HCT116 (cell line): Measurements from ENCODE around the gene PRELID2. TPM values are rescaled to one million over a fixed set of nuclear protein-coding genes. Genes with fewer than 3 reads are reported as not detected.

Experiments
- ATAC-seq: fragments of 200-7000 bp; cut with Tn5 transposase; 2 replicates; pipeline ENCODE4 v1.9.1; 2020; ENCODE audit warnings: mild to moderate bottlenecking, moderate library complexity
- BruUV-seq: library from RNA; stranded (reverse); fragments of 400-500 nt; replicated peaks from 2 replicates; lab custom pipeline; 2021; lab: Mats Ljungman, UMichigan
- CTCF ChIA-PET: fragments of 300-600 bp; sonication (Branson Sonifier 250); formaldehyde crosslinking; loops from one replicate; lab custom pipeline; 2021; ENCODE audit warnings: antibody characterized with exemption; lab: Charles Lee
- POLR2A ChIA-PET: fragments of 300-600, 350-600 bp; sonication (Branson Sonifier 250); formaldehyde crosslinking; loops from one replicate; lab custom pipeline; 2021; ENCODE audit warnings: antibody characterized with exemption; lab: Charles Lee
- RAD21 ChIA-PET, 2 experiments: fragments of 300-600 bp; sonication (Branson Sonifier 250); formaldehyde crosslinking; loops; one replicate each; lab custom pipeline; 2023; ENCODE audit warnings: low total read pairs in 2 of 2; ENCODE audit not compliant: uncharacterized antibody in 2 of 2, unreplicated experiment in 2 of 2, low non-redundant PET in 1 of 2; lab: Charles Lee
- DNase-seq: peaks from one replicate; pipeline ENCODE4 v3.0.0-alpha.2; 2010; ENCODE audit warnings: low read depth, low spot score
- H2AFZ ChIP-seq: fragments of 200-600 bp; shearing (Covaris generic), sonication (generic); 2 replicates; pipeline ENCODE4 v1.6.1; 2017; ENCODE audit warnings: low read depth, mixed run types, mixed read lengths, antibody characterized with exemption, low read length; ENCODE audit not compliant: poor library complexity, severe bottlenecking
- H3K27ac ChIP-seq: 2 replicates; pipeline ENCODE4 v1.5.1; 2012; ENCODE audit warnings: low read depth, low read length
- H3K27me3 ChIP-seq: fragments of 200-600 bp; sonication (generic); 2 replicates; pipeline ENCODE4 v1.6.1; 2016; ENCODE audit warnings: mixed run types, low read length, mixed read lengths; ENCODE audit not compliant: insufficient read depth
- H3K36me3 ChIP-seq, 2 experiments: fragments of 200-500 bp in 1 of 2; fragments of 200-600 bp in 1 of 2; sonication (Bioruptor generic) in 1 of 2; sonication (generic) in 1 of 2; 2 replicates each; pipeline versions ENCODE4 v1.5.1 to v1.6.1; 2014 to 2016; ENCODE audit warnings: low read length in 2 of 2, inconsistent platforms in 1 of 2, mixed read lengths in 1 of 2, mixed run types in 1 of 2; ENCODE audit not compliant: insufficient read depth in 2 of 2, control insufficient read depth in 1 of 2
- H3K4me1 ChIP-seq, 2 experiments: fragments of 200-600 bp in 1 of 2; sonication (generic) in 1 of 2; 2 replicates each; pipeline versions ENCODE4 v1.5.1 to v1.6.1; 2012 to 2017; ENCODE audit warnings: low read length in 2 of 2, inconsistent platforms in 1 of 2, mild to moderate bottlenecking in 1 of 2, mixed read lengths in 1 of 2, mixed run types in 1 of 2, moderate library complexity in 1 of 2; ENCODE audit not compliant: insufficient read depth in 2 of 2, control insufficient read depth in 1 of 2
- H3K4me2 ChIP-seq: fragments of 200-600 bp; sonication (generic); 2 replicates; pipeline ENCODE4 v1.6.1; 2017; ENCODE audit warnings: mixed run types, low read length, mixed read lengths
- H3K4me3 ChIP-seq, 2 experiments: fragments of 200-600 bp in 1 of 2; sonication (generic) in 1 of 2; replicated peaks in 1 of 2; 2 replicates each; pipeline ENCODE4 v1.5.1; 2011 to 2016; ENCODE audit warnings: low read length in 2 of 2, control low read depth in 1 of 2, low read depth in 1 of 2, mild to moderate bottlenecking in 1 of 2, mixed read lengths in 1 of 2, mixed run types in 1 of 2
- H3K79me2 ChIP-seq: fragments of 200-600 bp; sonication (generic); 2 replicates; pipeline ENCODE4 v1.6.1; 2017; ENCODE audit warnings: mild to moderate bottlenecking, mixed run types, low read length, moderate library complexity, mixed read lengths; ENCODE audit not compliant: insufficient read depth
- H3K9ac ChIP-seq: fragments of 200-600 bp; sonication (generic); 2 replicates; pipeline ENCODE4 v1.6.1; 2016; ENCODE audit warnings: low read length, mixed read lengths
- H3K9me2 ChIP-seq: fragments of 200-600 bp; sonication (generic), shearing (Covaris generic); 2 replicates; pipeline ENCODE4 v1.6.1; 2017; ENCODE audit warnings: mixed run types, mild to moderate bottlenecking, moderate library complexity; ENCODE audit not compliant: insufficient read depth
- H3K9me3 ChIP-seq, 2 experiments: fragments of 200-500 bp in 1 of 2; fragments of 200-600 bp in 1 of 2; sonication (Bioruptor generic) in 1 of 2; sonication (generic) in 1 of 2; 2 replicates each; pipeline ENCODE4 v1.6.1; 2014 to 2017; ENCODE audit warnings: low read length in 2 of 2, mixed read lengths in 2 of 2, inconsistent platforms in 1 of 2, low read depth in 1 of 2, mild to moderate bottlenecking in 1 of 2, mixed run types in 1 of 2, moderate library complexity in 1 of 2; ENCODE audit not compliant: control insufficient read depth in 1 of 2, insufficient read depth in 1 of 2
- H4K20me1 ChIP-seq: fragments of 200-600 bp; sonication (generic), shearing (Covaris generic); 2 replicates; pipeline ENCODE4 v1.6.1; 2017; ENCODE audit warnings: mixed run types, mild to moderate bottlenecking, moderate library complexity; ENCODE audit not compliant: insufficient read depth
- ATF3 ChIP-seq: IDR thresholded peaks from 2 replicates; pipeline ENCODE4 v1.6.1; 2012
- CBX3 ChIP-seq: IDR thresholded peaks from 2 replicates; pipeline ENCODE4 v1.6.1; 2012; ENCODE audit warnings: low read depth
- CTCF ChIP-seq, 3 experiments: fragments of 200-600 bp in 1 of 3; sonication (generic) in 1 of 3; IDR thresholded peaks in 2 of 3; conservative IDR thresholded peaks in 1 of 3; 2 replicates each; pipeline ENCODE4 v1.5.1; 2012 to 2017; ENCODE audit warnings: low read depth in 2 of 3, low read length in 2 of 3, antibody characterized with exemption in 1 of 3, borderline replicate concordance in 1 of 3, control low read depth in 1 of 3, mild to moderate bottlenecking in 1 of 3, mixed read lengths in 1 of 3, mixed run types in 1 of 3, moderate library complexity in 1 of 3; ENCODE audit not compliant: insufficient read depth in 1 of 3
- EZH2 ChIP-seq: fragments of 200-600 bp; sonication (generic); IDR thresholded peaks from 2 replicates; pipeline ENCODE4 v1.6.1; 2017; ENCODE audit warnings: antibody characterized with exemption, mixed run types
- JUND ChIP-seq: IDR thresholded peaks from 2 replicates; pipeline ENCODE4 v1.6.1; 2012
- POLR2A ChIP-seq: IDR thresholded peaks from 2 replicates; pipeline ENCODE4 v1.7.0; 2011; ENCODE audit warnings: borderline replicate concordance; ENCODE audit not compliant: insufficient read depth, insufficient read length; ENCODE audit errors: extremely low read depth
- SIN3A ChIP-seq: IDR thresholded peaks from 2 replicates; pipeline ENCODE4 v1.6.1; 2012; ENCODE audit warnings: low read depth
- YY1 ChIP-seq: IDR thresholded peaks from 2 replicates; pipeline ENCODE4 v1.6.1; 2011; ENCODE audit warnings: low read length, low read depth, moderate library complexity, mild to moderate bottlenecking; ENCODE audit not compliant: insufficient replicate concordance; ENCODE audit errors: extremely low read depth
- intact Hi-C: fragments of 100-400 bp; cut with micrococcal nuclease; formaldehyde crosslinking; loops from 2 replicates; pipeline ENCODE4 v1.10.0; 2022
- total RNA-seq: library from RNA; stranded (reverse); gene quantifications from one replicate; pipeline ENCODE4 v1.2.1, GENCODE V29; 2021; ENCODE audit not compliant: unreplicated experiment

Gene PRELID2
- total RNA-seq, 1 experiment from 2014 or later, result 20.1 TPM

- H3K79me2 ChIP-seq, result no peaks in the 10 kb centered on the region; the same call in 1 of the 2 replicates
These were observed 82.2 kb downstream of the PRELID2 start for GRCh38 chr5:145752947-145753346.

DNA sequence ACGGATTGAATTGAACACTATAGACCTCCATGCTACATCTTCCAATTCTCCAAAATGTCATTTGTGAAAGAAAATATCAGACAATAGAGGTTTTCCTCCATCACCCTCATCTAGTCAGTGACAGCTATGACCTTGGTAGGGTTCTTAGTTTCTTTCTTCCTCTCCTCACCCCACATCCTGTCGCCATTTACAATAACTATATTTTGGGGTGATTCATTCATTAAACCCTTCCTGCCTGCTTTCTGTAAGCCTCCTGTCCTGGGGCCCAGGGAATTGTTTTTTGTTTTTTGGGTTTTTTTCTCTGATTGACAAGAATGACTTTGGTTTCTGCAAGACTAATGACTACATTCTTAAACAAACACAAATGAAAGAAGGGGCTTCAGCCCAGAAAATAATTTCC is 82.6 kb downstream of the PRELID2 start:
- no peaks in the 10 kb centered on the region for H3K4me1 ChIP-seq
- no peak for TF ChIP-seq CTCF (IDR thresholded peaks at IDR 0.05 in 2 of 3, conservative IDR thresholded peaks at IDR 0.05 in 1 of 3; ENCODE audit: borderline replicate concordance in 1 of 3, insufficient read depth in 1 of 3, low read depth in 2 of 3, low read length in 2 of 3)
- no peak for TF ChIP-seq POLR2A
- no peak for TF ChIP-seq JUND
- no peak for TF ChIP-seq CBX3
- DNase-seq (no peak), ATAC-seq (no peak)
- no peaks in the 10 kb centered on the region; the same call in 1 of the 2 replicates for H3K79me2 ChIP-seq
- no peaks in the 10 kb centered on the region for H4K20me1 ChIP-seq
- POLR2A ChIA-PET, result no interaction called here
- no peak overlapping the region for H3K9ac ChIP-seq
- no peaks in the 10 kb centered on the region for H3K9me3 ChIP-seq
- H3K4me3 ChIP-seq, result no peak overlapping the region
- no peaks in the 10 kb centered on the region; the same call in 1 of the 2 replicates for H3K9me2 ChIP-seq
- CTCF ChIA-PET, result no interaction called here
- H3K27ac ChIP-seq, result no peak overlapping the region
- H2AFZ ChIP-seq, result no peak overlapping the region
- RAD21 ChIA-PET, result no interaction called here
- no peak overlapping the region for H3K4me2 ChIP-seq
- H3K27me3 ChIP-seq, result no peaks in the 10 kb centered on the region
- BruUV-seq, result no TSS peak
- no peaks in the 10 kb centered on the region for H3K36me3 ChIP-seq
- intact Hi-C loops, result no loop called here

More at GRCh38 chr5:145752947-145753346, 82.2 kb downstream of the PRELID2 start:
- CTCF ChIA-PET, result no interaction called here
- no peaks in the 10 kb centered on the region for H3K27me3 ChIP-seq
- no peak overlapping the region for H2AFZ ChIP-seq
- POLR2A ChIA-PET, result no interaction called here
- BruUV-seq, result no TSS peak
- H3K9me3 ChIP-seq, result no peaks in the 10 kb centered on the region
- H3K4me3 ChIP-seq, result no peak overlapping the region
- TF ChIP-seq EZH2, result no peak
- TF ChIP-seq ATF3, result no peak
- TF ChIP-seq SIN3A, result no peak
- TF ChIP-seq YY1, result no peak
- H3K36me3 ChIP-seq, result no peaks in the 10 kb centered on the region
- ATAC-seq (no peak), DNase-seq (no peak)
- no peak overlapping the region for H3K4me2 ChIP-seq
- H4K20me1 ChIP-seq, result no peaks in the 10 kb centered on the region
- RAD21 ChIA-PET, result no interaction called here
- H3K9ac ChIP-seq, result no peak overlapping the region
- no peak overlapping the region for H3K27ac ChIP-seq
- no peaks in the 10 kb centered on the region for H3K4me1 ChIP-seq
- intact Hi-C loops, result no loop called here
- no peaks in the 10 kb centered on the region; the same call in 1 of the 2 replicates for H3K9me2 ChIP-seq
